Testis (tissue), 3 donors: ENCODE measurements around the gene EDA2R. TPM values are rescaled to one million over a fixed set of nuclear protein-coding genes. Genes with fewer than 3 reads are reported as not detected.

Source experiments
- DNase-seq: peaks from one replicate; pipeline ENCODE4 v3.0.0-alpha.2; 2019
- H3K27ac ChIP-seq, 2 donors: fragments of 200-600 bp; sonication (generic); one replicate each; pipeline ENCODE4 v1.5.1; 2019
- H3K27me3 ChIP-seq: fragments of 200-600 bp; sonication (generic); one replicate; pipeline ENCODE4 v1.5.1; 2019
- H3K36me3 ChIP-seq: fragments of 200-600 bp; sonication (generic); one replicate; pipeline ENCODE4 v1.5.1; 2017; ENCODE audit warnings: low read depth; ENCODE audit errors: missing control alignments
- H3K4me1 ChIP-seq: fragments of 200-600 bp; sonication (generic); one replicate; pipeline ENCODE4 v1.5.1; 2019
- H3K4me3 ChIP-seq, 2 donors: fragments of 200-600 bp; sonication (generic); one replicate each; pipeline ENCODE4 v1.5.1; 2017 to 2019
- H3K9me3 ChIP-seq: fragments of 200-600 bp; sonication (generic); one replicate; pipeline ENCODE4 v1.5.1; 2017
- POLR2A ChIP-seq: fragments of 450-650 bp; IDR thresholded peaks from one replicate; pipeline ENCODE4 v1.6.1; 2017; ENCODE audit warnings: antibody characterized with exemption, mild to moderate bottlenecking, moderate library complexity
- WGBS, 2 donors: methylation state at CpG; one replicate each; pipeline ENCODE4 v1.1.5; 2018; 5-methylcytosine and 5-hydroxymethylcytosine counted together
- intact Hi-C: fragments of 100-400 bp; cut with DNase I; formaldehyde crosslinking; loops from one replicate; pipeline ENCODE4 v1.15.1; 2023; ENCODE audit warnings: low total_unique reads
- polyA plus RNA-seq: library from polyadenylated mRNA; stranded (reverse); fragments of 350-450 nt; fragmentation: Illumina TruSeq; extraction: RNeasy Lipid Tissue Mini Kit (QIAGEN cat#74804); gene quantifications from one replicate; pipeline ENCODE4 v1.2.3, GENCODE V29; 2014; ENCODE audit warnings: low read depth, low replicate concordance; ENCODE audit not compliant: insufficient read depth
- small RNA-seq, 2 donors: library from RNA; depleted of rRNA; stranded (forward); fragments of <200 nt; gene quantifications; one replicate each; pipeline ENCODE3, GENCODE V24; 2016
- total RNA-seq, 2 donors: library from RNA; depleted of rRNA; stranded (reverse); fragments of >200 nt; gene quantifications; one replicate each; pipeline ENCODE4 v1.2.3, GENCODE V29; 2016
- TF ChIP-seq, protein P1 (sequence below), 3 experiments: fragments of 450-650 bp in 2 of 3; fragments of 200-600 bp in 1 of 3; sonication (generic) in 1 of 3; IDR thresholded peaks; one replicate each; pipeline ENCODE4 v1.5.1; 2016 to 2019; ENCODE audit warnings: antibody characterized with exemption in 3 of 3, mild to moderate bottlenecking in 2 of 3, moderate library complexity in 1 of 3

Gene EDA2R
- total and polyA plus RNA-seq, 3 donors from 2014 or later: 2.0 to 4.0 (median 3.1) TPM

DNA sequence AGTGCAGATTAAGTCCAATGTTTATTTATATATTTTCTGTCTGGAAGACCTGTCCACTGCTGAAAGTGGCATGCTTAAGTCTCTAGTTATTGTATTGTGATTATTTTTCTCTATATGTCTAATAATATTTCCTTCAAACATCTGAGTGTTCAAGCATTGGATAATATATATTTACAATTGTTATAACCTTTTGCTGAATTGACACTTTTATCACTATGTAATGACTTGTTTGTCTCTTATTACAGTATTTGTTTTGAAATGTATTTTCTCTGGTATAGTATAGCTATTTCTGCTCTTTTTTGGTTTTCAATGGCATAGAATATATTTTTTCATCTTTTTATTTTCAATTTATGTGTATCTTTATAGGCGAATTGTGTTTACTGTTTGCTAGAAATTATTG, 59.7 kb downstream of the EDA2R start:
- 29 to 33% methylated on average over 1 of the region's 1 CpG for WGBS, 2 donors
- DNase-seq: no peak

DNA sequence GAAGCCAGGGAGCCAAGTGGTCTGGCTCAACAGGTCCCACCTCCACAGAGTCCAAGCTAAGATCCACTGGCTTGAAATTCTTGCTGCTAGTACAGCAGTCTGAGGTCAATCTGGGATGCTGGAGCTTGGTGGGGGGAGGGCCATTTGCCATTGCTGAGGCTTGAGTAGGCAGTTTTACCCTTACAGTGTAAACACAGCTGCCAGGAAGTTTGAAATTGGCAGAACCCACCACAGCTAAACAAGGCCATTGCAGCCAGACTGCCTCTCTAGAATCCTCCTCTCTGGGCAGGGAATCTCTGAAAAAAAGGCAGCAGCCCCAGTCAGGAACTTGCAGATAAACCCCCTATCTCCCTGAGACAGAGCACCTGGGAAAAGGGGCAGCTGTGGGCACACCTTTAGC, 84.9 kb downstream of the EDA2R start:
- no peaks in the 10 kb centered on the region for H3K4me1 ChIP-seq
- intact Hi-C loops: no loop called here
- DNase-seq: no peak
- H3K4me3 ChIP-seq: no peak overlapping the region
- no peak overlapping the region for H3K27ac ChIP-seq
- no peak for TF ChIP-seq POLR2A
- no peaks in the 10 kb centered on the region for H3K9me3 ChIP-seq
- H3K36me3 ChIP-seq: no peaks in the 10 kb centered on the region
- no peaks in the 10 kb centered on the region for H3K27me3 ChIP-seq

More for the DNA sequence above, 59.7 kb downstream of the EDA2R start:
- intact Hi-C loops: no loop called here
- TF ChIP-seq, protein P1, sequence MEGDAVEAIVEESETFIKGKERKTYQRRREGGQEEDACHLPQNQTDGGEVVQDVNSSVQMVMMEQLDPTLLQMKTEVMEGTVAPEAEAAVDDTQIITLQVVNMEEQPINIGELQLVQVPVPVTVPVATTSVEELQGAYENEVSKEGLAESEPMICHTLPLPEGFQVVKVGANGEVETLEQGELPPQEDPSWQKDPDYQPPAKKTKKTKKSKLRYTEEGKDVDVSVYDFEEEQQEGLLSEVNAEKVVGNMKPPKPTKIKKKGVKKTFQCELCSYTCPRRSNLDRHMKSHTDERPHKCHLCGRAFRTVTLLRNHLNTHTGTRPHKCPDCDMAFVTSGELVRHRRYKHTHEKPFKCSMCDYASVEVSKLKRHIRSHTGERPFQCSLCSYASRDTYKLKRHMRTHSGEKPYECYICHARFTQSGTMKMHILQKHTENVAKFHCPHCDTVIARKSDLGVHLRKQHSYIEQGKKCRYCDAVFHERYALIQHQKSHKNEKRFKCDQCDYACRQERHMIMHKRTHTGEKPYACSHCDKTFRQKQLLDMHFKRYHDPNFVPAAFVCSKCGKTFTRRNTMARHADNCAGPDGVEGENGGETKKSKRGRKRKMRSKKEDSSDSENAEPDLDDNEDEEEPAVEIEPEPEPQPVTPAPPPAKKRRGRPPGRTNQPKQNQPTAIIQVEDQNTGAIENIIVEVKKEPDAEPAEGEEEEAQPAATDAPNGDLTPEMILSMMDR (IDR thresholded peaks at IDR 0.05): no peak
- no peak for TF ChIP-seq POLR2A
- no peaks in the 10 kb centered on the region for H3K9me3 ChIP-seq
- H3K4me1 ChIP-seq: no peaks in the 10 kb centered on the region
- no peaks in the 10 kb centered on the region for H3K36me3 ChIP-seq
- H3K4me3 ChIP-seq: no peak overlapping the region
- no peak overlapping the region for H3K27ac ChIP-seq
- H3K27me3 ChIP-seq: no peaks in the 10 kb centered on the region

DNA sequence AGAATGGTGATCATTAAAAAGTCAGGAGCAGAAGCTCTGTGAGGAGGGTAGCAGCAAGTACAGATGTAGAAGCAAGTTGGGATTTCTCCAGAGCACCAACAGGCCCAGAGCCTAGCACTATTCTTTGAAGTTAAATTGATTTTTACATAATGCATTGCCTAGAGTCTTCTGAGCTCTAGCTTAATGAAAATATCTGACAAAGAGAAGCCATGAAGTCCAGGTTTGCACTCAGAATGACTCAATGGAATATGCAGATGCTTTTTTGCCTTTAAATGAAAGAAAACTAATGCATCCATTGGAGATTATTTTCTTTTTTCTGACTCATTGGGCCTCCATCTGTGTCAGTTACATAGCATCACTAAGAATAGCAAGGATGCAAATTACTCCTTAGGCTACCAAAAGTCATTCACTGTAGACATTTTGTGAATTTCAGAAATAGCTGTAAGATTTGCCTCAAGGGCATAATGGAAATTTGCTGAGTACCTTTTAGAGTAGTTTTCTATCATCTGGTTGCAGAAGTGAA, 91.0 kb downstream of the EDA2R start:
- Histone ChIP-seq H3K27me3 (no peaks in the 10 kb centered on the region), H3K9me3 (no peaks in the 10 kb centered on the region), H3K4me1 (no peaks in the 10 kb centered on the region), H3K36me3 (no peaks in the 10 kb centered on the region), H3K27ac (no peak overlapping the region), H3K4me3 (no peak overlapping the region)
- no peak for DNase-seq
- TF ChIP-seq, protein P1 (IDR thresholded peaks at IDR 0.05): no peak
- TF ChIP-seq POLR2A: no peak
- intact Hi-C loops: no loop called here

Small RNA genes lying within 50 kb of the gene (small RNA-seq; reads per million reads assigned to genes)
- 0 reads per million in 2 donors for gene RNU6-394P
